ENCODE data around the gene ALG6. TPM values are rescaled to one million over a fixed set of nuclear protein-coding genes. Genes with fewer than 3 reads are reported as not detected.

The ALG6 gene
- total RNA-seq, 1 experiment from 2014 or later: 42.3 TPM

Other genes with a start within 250 kb of the ALG6 start
- gene FOXD3, start 45.1 kb upstream of the ALG6 start, total RNA-seq (2014; rRNA removed; shearing (Covaris generic)): 0.06 and 0.53 TPM in 2 replicates
- 47.6 and 49.1 TPM in 2 replicates for gene ITGB3BP, start 155.6 kb downstream of the ALG6 start, total RNA-seq (2014; rRNA removed; shearing (Covaris generic))
- gene EFCAB7, start 155.9 kb downstream of the ALG6 start, total RNA-seq (2014; rRNA removed; shearing (Covaris generic)): 8.9 and 9.8 TPM in 2 replicates
- gene PGM1, start 225.8 kb downstream of the ALG6 start, total RNA-seq (2014; rRNA removed; shearing (Covaris generic)): 84.0 and 93.6 TPM in 2 replicates

All from H4 (cell line).